ENCODE data around the gene B3GLCT.
A peak's percentile ranks its signal among the peaks of the same experiment; 100 is the strongest.
"Not testable (repeated sequence)": the region's sequence is repeated elsewhere in the genome, so short reads cannot be mapped to it uniquely, and the experiment has no call there.

B3GLCT gene

DNA sequence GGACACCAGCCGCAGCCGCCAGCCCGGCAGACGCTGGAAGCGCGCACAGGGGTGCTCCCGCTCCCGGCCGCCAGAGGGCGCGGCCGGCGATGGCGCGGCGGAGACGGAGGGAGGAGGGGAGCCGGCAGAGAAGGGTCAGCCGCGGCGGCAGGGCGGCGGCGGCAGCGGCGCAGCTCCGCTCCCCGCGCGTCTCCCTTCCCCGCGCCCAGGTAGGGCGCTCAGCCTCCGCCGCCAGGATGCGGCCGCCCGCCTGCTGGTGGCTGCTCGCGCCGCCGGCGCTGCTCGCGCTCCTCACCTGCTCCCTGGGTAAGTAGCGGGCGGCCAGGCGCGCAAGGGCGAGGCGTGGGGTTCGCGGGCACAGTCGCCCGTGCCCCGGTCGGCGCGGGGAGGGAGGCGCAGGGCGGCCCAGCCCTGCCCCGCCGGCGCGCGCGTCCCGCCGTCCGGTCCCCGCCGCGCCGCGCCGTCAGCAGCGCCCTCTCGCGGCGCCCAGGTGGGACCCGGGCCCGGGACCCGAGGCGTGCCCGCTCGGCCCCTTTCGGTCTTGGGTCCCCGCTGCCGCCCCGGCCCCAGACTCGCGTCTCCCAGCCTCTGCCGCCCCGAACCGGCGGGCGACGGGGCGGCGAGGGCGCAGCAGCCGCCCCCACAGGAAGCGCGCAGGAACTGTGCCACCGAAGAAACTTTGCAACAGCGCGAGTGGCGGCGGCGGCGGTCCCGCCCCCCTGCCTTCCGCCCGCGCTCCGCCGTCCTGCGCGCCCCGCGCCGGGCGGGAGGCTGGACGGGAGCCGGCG, at the start of gene B3GLCT:
Gene B3GLCT, plus strand, starts transcription at position 127 of the 788 bp plus-strand sequence. Its CDS starts 110 bp downstream, at position 237.
- DNase-seq, result peak; percentile 65 to 84

DNA sequence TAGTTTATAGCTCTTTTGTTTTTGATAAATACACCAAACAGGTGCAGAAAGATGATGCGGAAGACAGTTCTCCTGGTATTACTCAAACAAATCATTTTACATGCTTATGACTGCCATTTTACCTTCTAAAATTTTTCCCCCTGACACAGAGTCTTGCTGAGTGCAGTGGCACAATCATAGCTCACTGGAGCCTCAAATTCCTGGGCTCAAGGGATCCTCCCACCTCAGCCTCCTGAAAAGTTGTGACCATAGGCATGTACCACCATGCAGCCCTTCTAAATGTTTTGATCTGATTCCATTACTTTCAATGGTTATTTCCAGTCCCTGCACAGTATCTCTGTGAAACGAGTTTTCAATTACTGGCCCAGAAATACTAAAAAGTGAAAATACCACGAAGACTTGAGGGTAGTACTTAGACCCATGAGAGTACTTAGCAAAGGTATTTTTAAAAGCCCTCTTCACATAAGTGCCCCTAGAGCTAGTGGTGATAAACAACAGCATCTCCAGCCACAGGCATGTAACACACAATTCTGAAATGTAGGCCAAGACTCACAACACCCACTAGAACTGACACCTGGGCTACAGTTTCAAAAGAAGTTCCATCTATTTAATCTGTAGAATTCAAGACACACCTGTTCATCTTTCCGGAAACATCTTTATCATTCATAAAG, 49.3 kb upstream of the B3GLCT start:
- no peak for DNase-seq

DNA sequence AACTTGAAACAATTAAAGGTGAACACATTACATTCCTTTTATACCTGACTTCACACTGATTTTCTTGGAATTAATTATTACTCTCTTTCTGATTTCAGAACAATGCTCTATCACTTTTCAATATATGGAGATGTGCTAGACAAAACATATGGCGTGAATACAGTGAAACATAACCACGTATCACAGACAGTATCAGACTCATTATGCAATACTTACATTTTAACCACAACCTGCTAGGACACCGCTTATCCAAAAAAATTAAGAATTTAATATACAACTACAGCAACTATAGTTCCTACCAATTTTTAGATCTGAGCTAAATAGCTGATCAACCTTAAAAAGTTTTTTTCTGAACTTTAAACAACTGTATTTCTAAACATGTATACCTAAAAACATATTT, 47.9 kb upstream of the B3GLCT start:
- DNase-seq, result no peak

DNA sequence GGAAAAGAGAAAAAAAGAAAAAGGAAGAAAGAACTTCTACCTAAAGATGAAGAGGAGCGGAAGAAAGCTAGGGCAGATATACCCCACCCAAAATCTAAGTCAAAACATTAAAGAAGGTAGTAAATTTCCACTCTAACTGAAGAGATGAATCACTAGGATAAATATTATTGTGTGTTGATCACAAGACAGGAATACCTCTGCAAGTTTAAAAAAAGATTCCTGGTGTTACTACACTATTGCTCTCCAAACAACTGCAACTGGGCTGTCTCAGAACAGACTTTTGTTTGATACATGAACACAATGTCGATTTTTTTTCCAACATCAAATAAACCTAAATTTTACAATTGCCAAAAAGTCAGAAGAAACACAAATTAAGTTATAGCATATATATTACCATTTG, 44.8 kb upstream of the B3GLCT start:
- DNase-seq, result no peak

DNA sequence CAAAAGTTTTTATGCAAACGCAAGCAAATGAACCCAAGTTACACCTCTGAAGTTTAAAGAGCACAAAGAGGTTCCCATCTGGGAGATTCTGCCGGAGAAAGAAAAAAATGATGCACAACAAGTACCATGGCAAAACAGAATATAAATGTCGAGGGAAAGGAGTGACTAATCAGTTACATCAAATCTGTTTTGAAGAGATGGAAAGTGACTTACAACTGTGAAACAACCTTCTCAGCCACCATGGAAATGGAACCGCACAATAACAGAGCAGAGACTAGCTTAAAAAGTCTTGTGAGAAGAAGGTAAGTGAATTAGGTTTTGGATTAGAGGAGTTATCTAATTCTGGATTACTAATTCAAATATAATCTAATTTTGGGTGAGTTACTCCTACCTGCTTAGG, 40.5 kb upstream of the B3GLCT start:
- no peak for DNase-seq

DNA sequence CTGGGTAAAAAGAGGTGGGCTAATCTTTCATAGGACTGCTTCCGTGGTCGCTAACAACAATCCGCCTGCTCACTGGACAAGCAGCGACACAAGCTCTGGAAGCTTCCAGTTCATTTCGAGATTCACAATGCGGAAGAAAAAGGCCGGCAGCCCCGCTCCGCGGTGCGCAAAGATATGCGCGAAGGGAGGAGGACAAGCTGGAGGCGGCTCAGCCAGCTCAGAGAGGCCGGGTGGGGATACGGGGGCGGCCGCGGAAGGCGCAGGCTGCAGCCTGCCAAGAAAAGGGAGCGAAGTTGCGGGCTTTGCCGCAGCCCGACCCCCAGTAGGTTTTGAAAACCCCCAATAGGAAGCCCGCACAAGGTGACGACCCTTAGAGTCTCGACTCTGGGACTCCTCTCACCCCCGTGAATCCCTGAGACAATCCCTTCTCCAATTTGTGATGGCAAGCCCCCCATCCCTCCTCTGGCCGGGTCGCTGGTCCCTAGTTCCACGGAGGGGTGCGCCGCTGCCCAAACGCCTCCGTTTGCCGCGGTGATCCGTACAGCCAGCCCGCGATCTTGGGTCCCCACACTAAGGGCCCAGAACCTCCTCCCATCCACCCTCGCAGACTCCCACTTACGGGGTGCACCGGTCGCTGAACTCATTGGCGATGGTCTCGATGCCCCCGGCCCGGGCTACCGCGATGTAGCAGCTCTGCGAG, 38.8 kb upstream of the B3GLCT start:
- DNase-seq, result peak; percentile 23 to 71

DNA sequence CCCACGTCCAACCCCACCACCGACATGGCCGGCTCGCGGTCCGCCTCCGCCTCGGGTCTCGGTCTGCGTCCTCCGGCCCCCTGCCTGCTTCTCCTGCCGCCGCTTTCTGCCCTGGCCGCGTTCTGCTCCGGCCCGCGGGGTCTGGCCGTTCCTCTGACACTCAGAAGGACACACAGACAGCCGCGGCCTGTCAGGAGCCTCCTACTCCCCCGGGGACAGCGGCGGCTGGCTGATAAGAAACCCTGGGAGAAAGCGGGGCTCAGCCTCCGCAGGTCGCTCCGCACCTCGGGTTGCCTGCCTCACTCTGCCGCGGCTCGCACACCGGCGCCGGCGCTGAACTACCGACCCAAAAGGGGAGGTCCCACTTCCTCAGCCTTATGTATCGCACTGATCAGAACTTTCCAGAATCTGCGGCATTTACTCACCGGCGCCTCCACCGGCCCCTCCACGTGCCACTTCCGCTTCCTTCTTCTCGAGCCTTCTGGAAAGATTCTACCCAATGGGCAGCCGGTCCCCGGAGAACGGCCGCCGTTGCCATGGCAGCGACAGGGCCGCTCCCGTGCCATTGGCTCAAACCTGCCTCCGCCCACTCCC, 38.1 kb upstream of the B3GLCT start, which contains the start of gene HSPH1:
Gene HSPH1, minus strand, starts transcription at position 348 of the 594 bp plus-strand sequence. Its CDS starts 322 bp downstream, at position 26.
- DNase-seq, result peak; percentile 98 to 99

DNA sequence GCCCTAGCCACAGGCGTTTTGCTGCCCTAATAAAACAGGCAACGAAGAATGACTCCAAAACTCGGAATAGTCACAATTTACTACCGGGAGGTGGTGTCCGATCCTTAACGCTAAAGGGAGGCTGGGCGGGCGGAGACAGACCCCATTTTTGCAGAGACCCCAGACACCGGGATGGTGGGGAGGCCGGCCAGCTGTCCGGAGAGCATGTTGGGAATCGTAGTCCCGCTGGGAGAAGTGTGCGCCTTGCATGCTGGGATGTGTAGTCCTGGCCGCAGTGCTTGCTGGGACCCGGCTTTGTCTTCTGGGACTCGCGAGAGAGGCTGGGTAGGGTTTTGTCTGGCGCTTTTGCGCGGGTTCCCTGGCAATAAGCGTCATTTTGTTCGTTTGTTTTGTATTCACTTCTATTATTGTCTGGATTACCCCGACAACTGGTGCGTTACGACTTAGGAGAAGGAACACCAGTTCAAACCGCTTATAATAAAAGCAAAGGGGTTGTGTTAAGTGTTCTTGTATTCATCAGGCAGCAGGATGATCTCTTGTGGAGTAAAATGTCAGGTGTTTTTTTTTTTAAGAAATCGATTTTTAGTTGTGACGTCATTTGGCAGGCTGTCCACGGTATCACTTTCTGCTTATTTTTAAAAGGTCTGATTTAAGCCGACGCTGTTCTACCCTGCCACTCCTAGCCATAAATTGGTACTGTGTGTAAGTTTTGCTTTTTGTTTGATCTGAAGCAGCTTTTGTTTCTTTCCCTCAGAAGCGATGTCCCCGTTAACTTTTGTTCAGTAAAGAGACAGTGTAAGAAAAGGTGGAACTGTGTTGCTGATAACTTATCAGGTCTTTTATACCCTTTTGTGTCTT, 37.4 kb upstream of the B3GLCT start:
- DNase-seq, result peak; percentile 99 to 100

DNA sequence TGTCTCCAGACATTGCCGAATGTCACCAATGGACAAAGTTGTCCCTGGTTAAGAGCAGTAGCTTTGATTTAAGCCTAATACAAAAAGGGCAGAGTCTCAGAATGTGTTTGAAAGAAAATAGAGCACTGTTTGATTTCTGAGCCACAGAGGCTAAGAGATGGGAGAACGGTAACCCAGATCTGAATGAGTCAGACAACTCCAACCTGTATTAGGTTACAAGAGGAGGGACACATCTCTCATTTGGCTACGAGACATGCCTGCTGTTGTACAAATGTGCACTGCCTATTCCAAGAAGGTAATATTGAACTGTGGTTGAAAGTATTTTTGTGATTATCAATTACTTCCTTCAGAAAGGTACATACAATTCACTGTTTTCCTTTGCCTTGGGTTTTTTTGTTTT, 33.2 kb upstream of the B3GLCT start:
- DNase-seq, result no peak

DNA sequence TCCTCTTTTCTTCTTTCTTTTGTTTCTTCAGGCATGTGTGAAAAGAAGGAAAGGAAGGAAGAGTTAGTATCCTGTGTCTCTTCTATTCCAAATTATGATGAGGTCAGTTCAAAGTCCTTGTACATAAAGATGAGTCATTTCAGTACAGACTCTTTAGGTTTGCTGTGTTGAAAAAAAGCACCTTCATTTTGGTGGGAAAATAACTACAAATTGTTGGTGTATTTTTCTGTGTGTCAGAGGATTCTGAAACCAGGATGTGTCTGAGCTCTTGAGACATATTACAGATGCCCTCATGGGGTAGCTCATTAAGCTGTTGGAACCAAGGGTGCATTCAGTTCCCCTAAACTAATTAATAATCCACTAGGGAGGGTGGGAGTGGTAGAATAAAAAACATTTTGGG, 32.3 kb upstream of the B3GLCT start:
- no peak for DNase-seq

DNA sequence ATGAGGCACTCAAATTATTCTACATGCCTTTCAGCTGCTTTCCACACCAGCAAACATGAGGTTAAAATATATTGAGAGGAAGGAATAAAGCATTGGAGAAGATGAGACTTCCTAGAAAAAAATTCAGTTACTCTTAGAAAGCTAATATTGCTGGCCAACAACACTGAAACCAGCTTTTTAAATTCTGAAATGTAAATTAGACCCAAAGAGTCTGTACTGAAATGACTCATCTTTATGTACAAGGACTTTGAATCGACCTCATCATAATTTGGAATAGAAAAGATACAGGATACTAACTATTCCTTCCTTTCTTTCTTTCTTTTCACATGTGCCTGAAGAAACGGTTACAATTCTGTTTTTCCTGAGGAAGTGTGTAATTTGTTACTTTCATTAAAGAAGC, 31.6 kb upstream of the B3GLCT start:
- DNase-seq, result no peak

DNA sequence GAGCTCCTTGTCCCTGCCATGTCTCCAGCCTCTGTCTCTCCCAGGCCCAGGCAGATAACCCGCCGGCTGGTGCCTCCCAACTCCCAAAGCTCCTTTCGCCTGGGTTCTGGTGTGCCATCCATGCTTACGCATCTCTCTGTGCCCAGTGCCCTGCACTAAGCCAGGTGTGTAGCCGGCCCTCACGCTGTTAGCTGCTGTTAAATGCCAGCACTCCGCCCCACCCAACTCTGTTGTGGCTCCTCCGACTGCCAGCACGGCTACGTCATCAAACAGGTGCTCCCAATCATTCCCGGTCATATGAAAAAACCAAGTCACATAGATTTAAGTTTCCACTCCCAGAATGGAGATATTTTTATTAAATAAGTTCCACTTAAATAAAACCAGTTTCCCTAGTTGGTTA, 31.0 kb upstream of the B3GLCT start:
- no peak for DNase-seq

DNA sequence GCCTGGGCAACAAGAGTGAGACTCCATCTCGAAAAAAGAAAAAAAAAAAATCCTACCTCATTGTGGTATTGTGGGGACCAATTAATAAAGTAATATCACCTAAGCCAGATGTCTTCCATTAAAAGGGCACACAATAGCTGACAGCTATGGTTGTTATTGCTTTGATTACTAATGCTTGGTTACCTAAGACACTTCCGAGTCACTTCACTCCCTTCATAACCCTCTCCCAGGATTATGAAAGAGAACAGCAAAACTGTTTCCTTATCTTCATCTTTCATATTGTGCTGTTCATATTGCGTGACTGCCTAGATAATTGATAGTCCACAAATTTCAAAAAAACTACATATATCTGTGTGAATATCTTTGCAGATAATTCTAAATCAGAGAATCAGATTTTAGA, 27.8 kb upstream of the B3GLCT start:
- no peak for DNase-seq

DNA sequence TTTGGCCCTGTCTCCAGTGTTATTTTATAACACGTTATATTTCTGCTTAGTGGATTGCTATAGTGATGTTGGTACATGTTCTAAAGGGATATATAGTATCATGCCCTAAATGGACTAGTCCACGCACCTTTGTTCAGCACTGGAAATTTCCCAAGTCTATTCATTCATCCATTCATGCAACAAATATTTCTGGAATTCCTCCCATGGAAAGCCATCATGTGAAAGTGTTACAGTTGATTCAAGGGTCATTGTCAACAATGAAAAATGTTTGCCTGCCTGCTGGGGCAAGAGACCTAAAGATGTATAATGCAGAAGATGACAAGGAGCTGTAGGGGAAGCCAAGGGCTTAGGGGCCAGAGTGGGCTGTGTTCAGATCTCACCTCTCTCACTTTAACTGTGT, 27.2 kb upstream of the B3GLCT start:
- DNase-seq, result no peak

DNA sequence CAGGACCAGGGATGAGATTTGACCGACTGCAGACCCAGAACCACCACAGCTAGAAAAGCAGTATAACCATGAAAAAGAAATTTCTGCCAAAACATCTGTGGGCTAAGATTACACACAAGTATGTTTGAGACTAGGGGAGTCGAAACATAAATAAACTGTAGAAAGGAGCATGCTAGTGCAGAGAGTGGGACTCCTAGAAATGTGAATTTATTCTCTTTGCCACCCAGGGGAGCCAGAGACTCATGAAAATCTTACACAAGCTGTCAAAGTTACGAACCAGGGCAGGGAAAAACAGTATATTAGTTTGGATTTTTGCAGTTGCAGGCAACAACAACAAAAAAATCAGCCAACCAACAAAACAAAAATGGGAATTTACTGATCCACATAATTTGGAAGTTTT, 25.8 kb upstream of the B3GLCT start:
- peak in 1 of 2 experiments; percentile 18 for DNase-seq

DNA sequence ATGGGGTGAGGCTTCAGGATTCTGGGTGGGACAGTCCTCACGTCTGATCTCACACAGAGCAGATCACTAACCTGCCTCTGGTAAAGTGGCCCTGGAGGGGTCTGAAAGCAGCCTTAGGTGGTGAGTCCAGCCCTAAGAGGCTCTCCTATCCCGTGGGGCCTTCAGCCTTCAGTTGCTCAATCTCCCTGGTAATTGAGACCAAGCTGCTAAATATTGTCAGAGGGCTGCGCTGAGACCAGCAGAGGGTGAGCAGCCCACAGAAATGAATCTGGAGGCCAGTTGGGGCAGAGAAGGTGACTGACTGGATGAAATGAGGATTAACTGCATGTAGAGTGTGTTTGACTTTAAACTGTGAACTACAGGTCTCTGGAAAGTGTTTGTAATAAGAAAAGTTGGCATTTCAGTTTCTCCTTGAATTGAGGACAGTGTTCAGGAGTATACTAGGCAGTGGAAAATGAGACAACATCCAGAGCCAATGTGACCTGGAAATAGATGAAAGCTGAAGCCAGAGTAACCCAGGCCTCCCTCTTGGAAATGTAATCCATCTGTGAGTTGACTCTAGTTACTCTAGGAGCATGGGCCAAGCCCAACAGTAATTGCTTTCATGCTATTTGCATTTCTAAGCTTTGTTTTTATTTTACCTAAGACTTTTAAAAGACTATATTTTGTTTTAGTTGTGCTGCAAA, 23.8 kb upstream of the B3GLCT start:
- no peak for DNase-seq

DNA sequence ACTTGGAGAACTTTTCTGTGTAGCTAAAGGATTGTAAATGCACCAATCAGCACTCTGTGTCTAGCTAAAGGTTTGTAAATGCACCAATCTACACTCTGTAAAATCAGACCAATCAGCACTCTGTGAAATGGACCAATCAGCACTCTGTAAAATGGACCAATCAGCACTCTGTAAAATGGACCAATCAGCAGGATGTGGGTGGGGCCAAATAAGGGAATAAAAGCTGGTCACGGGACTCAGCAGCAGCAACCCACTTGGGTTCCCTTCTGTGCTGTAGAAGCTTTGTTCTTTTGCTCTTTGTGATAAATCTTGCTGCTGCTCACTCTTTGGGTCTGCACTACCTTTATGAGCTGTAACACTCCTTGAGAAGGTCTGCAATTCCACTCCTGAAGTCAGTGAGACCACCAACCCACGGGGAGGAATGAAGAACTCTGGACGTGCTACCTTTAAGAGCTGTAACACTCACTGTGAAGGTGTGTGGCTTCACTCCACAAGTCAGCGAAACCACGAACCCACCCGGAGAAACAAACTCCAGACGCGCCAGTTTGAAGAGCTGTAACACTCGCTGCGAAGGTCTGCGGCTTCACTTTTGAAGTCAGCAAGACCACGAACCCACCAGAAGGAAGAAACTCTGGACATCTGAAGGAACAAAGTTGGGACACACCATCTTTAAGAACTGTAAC, 21.8 kb upstream of the B3GLCT start:
- not testable (repeated sequence) for DNase-seq

DNA sequence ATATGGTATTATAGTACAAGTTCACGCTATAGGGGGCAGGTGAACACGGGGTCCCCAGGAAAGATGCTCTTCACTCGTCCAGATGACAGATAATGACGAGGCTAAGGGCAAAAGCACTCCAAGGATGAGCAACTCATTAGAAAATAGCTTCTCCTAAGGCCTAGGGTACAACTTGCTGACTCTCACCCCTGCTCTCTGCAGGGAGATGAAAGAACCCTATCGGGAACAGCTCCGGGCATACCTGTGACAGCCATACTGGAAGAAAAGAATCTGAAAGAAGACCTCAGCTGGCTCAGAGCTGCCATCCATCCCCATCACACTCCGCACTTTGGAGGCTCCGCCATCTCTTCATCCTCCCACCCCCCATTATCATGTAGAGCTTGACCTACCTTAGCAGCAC, 20.5 kb upstream of the B3GLCT start:
- no peak for DNase-seq

DNA sequence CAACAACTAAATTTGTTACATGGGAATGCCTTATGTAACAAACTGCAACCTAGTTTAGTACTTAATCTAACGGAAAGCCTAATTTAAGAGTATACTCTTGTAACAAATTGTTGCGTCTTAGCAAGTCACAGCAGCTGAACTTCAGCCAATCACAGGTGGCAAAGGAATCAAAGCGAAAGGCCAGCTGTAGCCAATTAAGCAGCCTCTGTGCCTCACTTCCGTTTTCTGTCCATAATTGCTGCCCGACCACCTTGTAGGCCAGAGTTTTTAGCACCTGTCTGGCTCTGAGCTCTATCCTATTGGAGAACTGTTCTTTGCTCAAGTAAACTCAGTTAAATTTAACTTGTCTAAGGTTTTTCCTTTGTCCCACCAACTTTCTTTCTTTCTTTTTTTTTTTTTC, 20.0 kb upstream of the B3GLCT start:
- DNase-seq, result no peak

DNA sequence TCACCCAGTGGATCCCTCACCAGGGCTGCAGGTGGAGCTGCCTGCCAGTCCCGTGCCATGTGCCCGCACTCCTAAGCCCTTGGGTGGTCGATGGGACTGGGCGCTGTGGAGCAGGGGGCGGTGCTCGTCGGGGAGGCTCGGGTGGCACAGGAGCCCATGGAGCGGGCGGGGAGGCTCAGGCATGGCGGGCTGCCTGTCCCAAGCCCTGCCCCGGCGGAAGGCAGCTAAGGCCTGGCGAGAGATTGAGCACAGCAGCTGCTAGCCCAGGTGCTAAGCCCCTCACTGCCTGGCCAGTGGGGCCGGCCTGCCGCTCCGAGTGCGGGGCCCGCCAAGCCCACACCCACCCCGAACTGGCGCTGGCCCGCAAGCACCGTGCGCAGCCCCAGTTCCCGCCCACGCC, 16.8 kb upstream of the B3GLCT start:
- no peak for DNase-seq

DNA sequence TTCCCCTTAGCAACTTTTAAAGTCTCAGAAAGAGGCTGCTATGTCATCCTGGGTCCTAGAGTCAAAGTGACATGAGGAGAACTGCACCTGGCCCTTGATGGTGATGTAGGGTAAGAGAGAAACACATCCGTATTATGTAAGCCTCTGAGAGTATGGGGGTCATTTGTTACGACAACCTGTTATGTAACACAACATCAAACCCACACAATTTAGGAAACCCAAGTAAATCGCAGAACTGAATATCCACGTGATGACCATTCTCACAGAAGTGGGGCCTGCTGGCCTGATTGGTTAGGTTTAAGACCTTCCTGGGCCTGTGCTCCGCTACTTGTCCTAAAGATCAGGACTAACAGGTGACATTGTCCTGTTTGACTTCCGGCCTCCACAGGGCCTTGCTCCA, 15.3 kb upstream of the B3GLCT start:
- DNase-seq, result no peak
